Liver (tissue), 9 donors: Measurements from ENCODE around the gene CATSPER1. TPM values are rescaled to one million over a fixed set of nuclear protein-coding genes. Genes with fewer than 3 reads are reported as not detected.

Source experiments
- DNase-seq: peaks from one replicate; pipeline ENCODE4 v3.0.0-alpha.2; 2017; ENCODE audit warnings: low spot score
- H3K27ac ChIP-seq, 2 donors: one replicate each; pipeline ENCODE4 v1.7.0; 2013; ENCODE audit warnings: inconsistent platforms in 2 of 2, low read length in 2 of 2, control low read depth in 1 of 2, low read depth in 1 of 2, mild to moderate bottlenecking in 1 of 2
- H3K27me3 ChIP-seq, 4 donors: one replicate each; pipeline versions ENCODE4 v1.6.1 to v1.7.0; 2013; ENCODE audit warnings: low read length in 3 of 4, inconsistent platforms in 1 of 4, mild to moderate bottlenecking in 1 of 4, moderate library complexity in 1 of 4; ENCODE audit not compliant: control insufficient read depth in 4 of 4, insufficient read depth in 4 of 4
- H3K36me3 ChIP-seq, 4 donors: one replicate each; pipeline versions ENCODE4 v1.6.1 to v1.7.0; 2013; ENCODE audit warnings: low read length in 3 of 4, mild to moderate bottlenecking in 3 of 4, low read depth in 1 of 4, moderate library complexity in 1 of 4; ENCODE audit not compliant: control insufficient read depth in 4 of 4, insufficient read depth in 3 of 4
- H3K4me1 ChIP-seq, 4 donors: one replicate each; pipeline versions ENCODE4 v1.6.1 to v1.7.0; 2013; ENCODE audit warnings: low read length in 3 of 4, mild to moderate bottlenecking in 3 of 4, moderate library complexity in 1 of 4; ENCODE audit not compliant: control insufficient read depth in 4 of 4, insufficient read depth in 4 of 4
- H3K4me3 ChIP-seq, 3 donors: one replicate each; pipeline versions ENCODE4 v1.6.1 to v1.7.0; 2013; ENCODE audit warnings: low read length in 3 of 3, control low read depth in 1 of 3, low read depth in 1 of 3, mild to moderate bottlenecking in 1 of 3
- H3K9ac ChIP-seq, 2 donors: one replicate each; pipeline ENCODE4 v1.7.0; 2013; ENCODE audit warnings: low read length in 2 of 2, mild to moderate bottlenecking in 2 of 2, moderate library complexity in 2 of 2, control low read depth in 1 of 2, low read depth in 1 of 2
- H3K9me3 ChIP-seq, 4 donors: one replicate each; pipeline versions ENCODE4 v1.6.1 to v1.7.0; 2013; ENCODE audit warnings: low read length in 3 of 4; ENCODE audit not compliant: control insufficient read depth in 4 of 4
- EGR1 ChIP-seq, 2 donors: IDR thresholded peaks; 2 replicates each; pipeline ENCODE4 v1.6.1; 2016 to 2018; ENCODE audit warnings: antibody characterized with exemption in 2 of 2, low read depth in 2 of 2
- FOXA1 ChIP-seq: IDR thresholded peaks from 2 replicates; pipeline ENCODE4 v1.6.1; 2016; ENCODE audit warnings: antibody characterized with exemption
- FOXA2 ChIP-seq: IDR thresholded peaks from 2 replicates; pipeline ENCODE4 v1.6.1; 2016; ENCODE audit warnings: antibody characterized with exemption
- GABPA ChIP-seq, 2 donors: IDR thresholded peaks in 1 of 2; conservative IDR thresholded peaks in 1 of 2; 2 replicates each; pipeline ENCODE4 v1.6.1; 2016; ENCODE audit warnings: antibody characterized with exemption in 2 of 2, mild to moderate bottlenecking in 1 of 2, moderate library complexity in 1 of 2
- HNF4A ChIP-seq, 2 donors: conservative IDR thresholded peaks; 2 replicates each; pipeline ENCODE4 v1.6.1; 2016; ENCODE audit warnings: antibody characterized with exemption in 2 of 2, mild to moderate bottlenecking in 2 of 2
- HNF4G ChIP-seq: IDR thresholded peaks from 2 replicates; pipeline ENCODE4 v1.6.1; 2016; ENCODE audit warnings: antibody characterized with exemption
- NR2F2 ChIP-seq: IDR thresholded peaks from 2 replicates; pipeline ENCODE4 v1.6.1; 2016; ENCODE audit warnings: antibody characterized with exemption
- RXRA ChIP-seq, 2 donors: IDR thresholded peaks; 2 replicates each; pipeline ENCODE4 v1.6.1; 2017 to 2018; ENCODE audit warnings: antibody characterized with exemption in 2 of 2, mild to moderate bottlenecking in 1 of 2
- SP1 ChIP-seq: IDR thresholded peaks from 2 replicates; pipeline ENCODE4 v1.6.1; 2018; ENCODE audit warnings: antibody characterized with exemption, mild to moderate bottlenecking
- YY1 ChIP-seq: IDR thresholded peaks from 2 replicates; pipeline ENCODE4 v1.6.1; 2016; ENCODE audit warnings: antibody characterized with exemption, mild to moderate bottlenecking
- WGBS: extraction: QIAGEN DNeasy Blood & Tissue Kit; methylation state at CpG from one replicate; pipeline ENCODE4 v1.1.7; 2013; 5-methylcytosine and 5-hydroxymethylcytosine counted together
- polyA plus RNA-seq, 2 donors: library from polyadenylated mRNA; stranded (reverse) in 1 of 2; unstranded in 1 of 2; fragments of 200-250 nt in 1 of 2; fragments of >200 nt in 1 of 2; fragmentation: Nextera tagmentation in 1 of 2; extraction: Ambion mirVana in 1 of 2; gene quantifications; one replicate each; pipeline versions ENCODE4 v1.2.1 to v1.2.3, GENCODE V29; 2013 to 2015
- total RNA-seq, 2 donors: library from RNA; depleted of rRNA; stranded (reverse); fragments of >200 nt; gene quantifications; one replicate each; pipeline ENCODE4 v1.2.3, GENCODE V29; 2014
- TF ChIP-seq, protein P1 (sequence below): fragments of 150-350 bp; IDR thresholded peaks from 2 replicates; pipeline ENCODE4 v1.5.1; 2017; ENCODE audit warnings: improper control_type of control experiment, low read depth, low read length; ENCODE audit not compliant: missing input control
- TF ChIP-seq, protein P2 (sequence below): IDR thresholded peaks from 2 replicates; pipeline ENCODE4 v1.6.1; 2016; ENCODE audit warnings: antibody characterized with exemption, mild to moderate bottlenecking
- TF ChIP-seq, protein P3 (sequence below): IDR thresholded peaks from 2 replicates; pipeline ENCODE4 v1.6.1; 2016; ENCODE audit warnings: antibody characterized with exemption
- donor health status: healthy.
- donor health status: healthy.
- donor health status: healthy.
- donor health status: healthy.
- donor health status: healthy.

CATSPER1 gene
- total and polyA plus RNA-seq, 4 donors: 0.17 TPM; not detected in 3

DNA sequence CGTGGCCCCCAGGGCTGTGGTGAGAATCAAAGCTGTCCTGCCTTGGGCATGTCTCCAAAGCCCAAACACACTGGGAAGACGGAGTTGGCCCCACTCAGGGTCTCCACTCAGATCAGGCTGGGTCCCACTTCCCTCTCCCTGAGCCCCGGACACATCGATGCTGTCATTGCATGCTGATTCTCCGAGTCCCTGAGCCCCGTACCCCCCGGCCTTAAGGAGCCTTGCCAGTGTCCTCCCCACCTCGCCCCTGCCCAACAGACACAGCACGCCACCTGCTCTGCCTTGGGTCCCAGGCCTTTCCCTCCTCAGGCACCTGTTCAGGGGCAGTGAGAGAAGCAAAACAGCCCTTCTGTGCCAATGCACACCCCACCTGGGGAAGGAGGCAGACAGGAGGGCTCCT is 38.9 kb downstream of the CATSPER1 start:
- DNase-seq: no peak
- no peak overlapping the region for H3K4me3 ChIP-seq
- WGBS: 89% methylated on average over 9 of the region's 9 CpGs
- TF ChIP-seq HNF4A (conservative IDR thresholded peaks at IDR 0.05) (no peak), GABPA (IDR thresholded peaks at IDR 0.05 in 1 of 2, conservative IDR thresholded peaks at IDR 0.05 in 1 of 2) (no peak), FOXA2 (no peak), NR2F2 (no peak), SP1 (no peak), YY1 (no peak), FOXA1 (no peak), EGR1 (IDR thresholded peaks at IDR 0.05; ENCODE audit: low read depth in 2 of 2) (no peak), HNF4G (no peak), RXRA (IDR thresholded peaks at IDR 0.05) (no peak)
- TF ChIP-seq, protein P1, sequence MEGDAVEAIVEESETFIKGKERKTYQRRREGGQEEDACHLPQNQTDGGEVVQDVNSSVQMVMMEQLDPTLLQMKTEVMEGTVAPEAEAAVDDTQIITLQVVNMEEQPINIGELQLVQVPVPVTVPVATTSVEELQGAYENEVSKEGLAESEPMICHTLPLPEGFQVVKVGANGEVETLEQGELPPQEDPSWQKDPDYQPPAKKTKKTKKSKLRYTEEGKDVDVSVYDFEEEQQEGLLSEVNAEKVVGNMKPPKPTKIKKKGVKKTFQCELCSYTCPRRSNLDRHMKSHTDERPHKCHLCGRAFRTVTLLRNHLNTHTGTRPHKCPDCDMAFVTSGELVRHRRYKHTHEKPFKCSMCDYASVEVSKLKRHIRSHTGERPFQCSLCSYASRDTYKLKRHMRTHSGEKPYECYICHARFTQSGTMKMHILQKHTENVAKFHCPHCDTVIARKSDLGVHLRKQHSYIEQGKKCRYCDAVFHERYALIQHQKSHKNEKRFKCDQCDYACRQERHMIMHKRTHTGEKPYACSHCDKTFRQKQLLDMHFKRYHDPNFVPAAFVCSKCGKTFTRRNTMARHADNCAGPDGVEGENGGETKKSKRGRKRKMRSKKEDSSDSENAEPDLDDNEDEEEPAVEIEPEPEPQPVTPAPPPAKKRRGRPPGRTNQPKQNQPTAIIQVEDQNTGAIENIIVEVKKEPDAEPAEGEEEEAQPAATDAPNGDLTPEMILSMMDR: no peak
- TF ChIP-seq, protein P2, sequence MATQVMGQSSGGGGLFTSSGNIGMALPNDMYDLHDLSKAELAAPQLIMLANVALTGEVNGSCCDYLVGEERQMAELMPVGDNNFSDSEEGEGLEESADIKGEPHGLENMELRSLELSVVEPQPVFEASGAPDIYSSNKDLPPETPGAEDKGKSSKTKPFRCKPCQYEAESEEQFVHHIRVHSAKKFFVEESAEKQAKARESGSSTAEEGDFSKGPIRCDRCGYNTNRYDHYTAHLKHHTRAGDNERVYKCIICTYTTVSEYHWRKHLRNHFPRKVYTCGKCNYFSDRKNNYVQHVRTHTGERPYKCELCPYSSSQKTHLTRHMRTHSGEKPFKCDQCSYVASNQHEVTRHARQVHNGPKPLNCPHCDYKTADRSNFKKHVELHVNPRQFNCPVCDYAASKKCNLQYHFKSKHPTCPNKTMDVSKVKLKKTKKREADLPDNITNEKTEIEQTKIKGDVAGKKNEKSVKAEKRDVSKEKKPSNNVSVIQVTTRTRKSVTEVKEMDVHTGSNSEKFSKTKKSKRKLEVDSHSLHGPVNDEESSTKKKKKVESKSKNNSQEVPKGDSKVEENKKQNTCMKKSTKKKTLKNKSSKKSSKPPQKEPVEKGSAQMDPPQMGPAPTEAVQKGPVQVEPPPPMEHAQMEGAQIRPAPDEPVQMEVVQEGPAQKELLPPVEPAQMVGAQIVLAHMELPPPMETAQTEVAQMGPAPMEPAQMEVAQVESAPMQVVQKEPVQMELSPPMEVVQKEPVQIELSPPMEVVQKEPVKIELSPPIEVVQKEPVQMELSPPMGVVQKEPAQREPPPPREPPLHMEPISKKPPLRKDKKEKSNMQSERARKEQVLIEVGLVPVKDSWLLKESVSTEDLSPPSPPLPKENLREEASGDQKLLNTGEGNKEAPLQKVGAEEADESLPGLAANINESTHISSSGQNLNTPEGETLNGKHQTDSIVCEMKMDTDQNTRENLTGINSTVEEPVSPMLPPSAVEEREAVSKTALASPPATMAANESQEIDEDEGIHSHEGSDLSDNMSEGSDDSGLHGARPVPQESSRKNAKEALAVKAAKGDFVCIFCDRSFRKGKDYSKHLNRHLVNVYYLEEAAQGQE: no peak
- peaks cover 0 to 4% (median 0%) of the 10 kb centered on the region in 4 donors for H3K36me3 ChIP-seq
- no peaks in the 10 kb centered on the region for H3K9me3 ChIP-seq
- peak overlapping the region in 1 of 2 donors; percentile 8 for H3K9ac ChIP-seq
- no peaks in the 10 kb centered on the region for H3K4me1 ChIP-seq
- H3K27ac ChIP-seq: no peak overlapping the region
- H3K27me3 ChIP-seq: no peaks in the 10 kb centered on the region

DNA sequence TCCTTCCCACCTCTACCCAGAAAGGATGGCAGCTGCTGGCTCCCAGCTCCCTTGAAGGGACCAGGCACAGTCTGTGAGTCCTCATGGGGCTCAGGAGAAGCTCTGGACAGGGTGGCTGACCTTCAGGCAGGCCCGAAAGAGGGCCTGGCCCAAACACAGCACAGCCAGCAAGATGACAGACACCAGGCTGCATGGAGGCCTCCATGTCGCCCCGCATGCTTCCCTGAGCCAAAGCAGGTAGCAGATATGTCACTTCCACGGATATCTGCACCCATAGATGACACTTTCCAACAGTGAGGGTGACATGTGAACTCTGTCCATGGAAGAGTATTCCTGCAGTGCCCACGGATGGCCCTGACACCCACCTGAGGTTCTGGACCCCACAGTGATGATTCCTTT is 42.7 kb downstream of the CATSPER1 start:
- Histone ChIP-seq H3K9ac (no peak overlapping the region), H3K4me3 (no peak overlapping the region), H3K4me1 (no peaks in the 10 kb centered on the region), H3K27me3 (no peaks in the 10 kb centered on the region), H3K9me3 (no peaks in the 10 kb centered on the region), H3K27ac (no peak overlapping the region), H3K36me3 (peaks cover 6 to 9% (median 8%) of the 10 kb centered on the region in 4 donors)
- no peak for DNase-seq
- 85% methylated on average over 5 of the region's 5 CpGs for WGBS
- TF ChIP-seq, protein P3, sequence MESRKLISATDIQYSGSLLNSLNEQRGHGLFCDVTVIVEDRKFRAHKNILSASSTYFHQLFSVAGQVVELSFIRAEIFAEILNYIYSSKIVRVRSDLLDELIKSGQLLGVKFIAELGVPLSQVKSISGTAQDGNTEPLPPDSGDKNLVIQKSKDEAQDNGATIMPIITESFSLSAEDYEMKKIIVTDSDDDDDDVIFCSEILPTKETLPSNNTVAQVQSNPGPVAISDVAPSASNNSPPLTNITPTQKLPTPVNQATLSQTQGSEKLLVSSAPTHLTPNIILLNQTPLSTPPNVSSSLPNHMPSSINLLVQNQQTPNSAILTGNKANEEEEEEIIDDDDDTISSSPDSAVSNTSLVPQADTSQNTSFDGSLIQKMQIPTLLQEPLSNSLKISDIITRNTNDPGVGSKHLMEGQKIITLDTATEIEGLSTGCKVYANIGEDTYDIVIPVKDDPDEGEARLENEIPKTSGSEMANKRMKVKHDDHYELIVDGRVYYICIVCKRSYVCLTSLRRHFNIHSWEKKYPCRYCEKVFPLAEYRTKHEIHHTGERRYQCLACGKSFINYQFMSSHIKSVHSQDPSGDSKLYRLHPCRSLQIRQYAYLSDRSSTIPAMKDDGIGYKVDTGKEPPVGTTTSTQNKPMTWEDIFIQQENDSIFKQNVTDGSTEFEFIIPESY: no peak
- no peak for TF ChIP-seq NR2F2
